ENCODE measurements around the gene SEMA4B. TPM values are rescaled to one million over a fixed set of nuclear protein-coding genes. Genes with fewer than 3 reads are reported as not detected.
"Not testable (repeated sequence)": the region's sequence is repeated elsewhere in the genome, so short reads cannot be mapped to it uniquely, and the experiment has no call there.

Gene SEMA4B
- total and polyA plus RNA-seq, 7 experiments from 2014 or later: 5.6 to 31.0 (median 19.4) TPM

GRCh38 chr15:90159213-90159612, 41.9 kb upstream of the SEMA4B start:
- intact Hi-C loops (cut with micrococcal nuclease): no loop called here
- Mint-ChIP-seq H3K4me1 (peaks cover 0 to 24% (median 8%) of the 10 kb centered on the region in 7 donors), H3K36me3 (no peaks in the 10 kb centered on the region), H3K9me3 (no peaks in the 10 kb centered on the region), H3K27ac (no peak overlapping the region), H3K4me3 (no peak overlapping the region), H3K27me3 (peaks cover 0 to 5% (median 0%) of the 10 kb centered on the region in 5 donors)
- H3K4me1 ChIP-seq (ENCODE audit: control insufficient read depth in 2 of 2, insufficient read depth in 2 of 2, low read length in 2 of 2): peaks cover 0 to 4% of the 10 kb centered on the region in 2 donors
- no peaks in the 10 kb centered on the region for H3K9me3 ChIP-seq (ENCODE audit: control insufficient read depth in 2 of 3, low read length in 3 of 3)
- no peak overlapping the region for H3K27ac ChIP-seq (ENCODE audit: low read depth, low read length)
- DNase-seq: no peak
- no peak overlapping the region for H3K4me3 ChIP-seq (ENCODE audit: low read length)
- no peaks in the 10 kb centered on the region for H3K36me3 ChIP-seq (ENCODE audit: control insufficient read depth in 2 of 3, insufficient read depth in 3 of 3, low read length in 3 of 3)
- no peak for ATAC-seq
- ChIA-PET CTCF (interaction anchor here (1.0 to 1.4 kb wide), 3 partner anchors 63 to 112 kb away, joined by 3 to 4 read pairs (median 3); no protein-coding TSS in a partner anchor), POLR2A (interaction anchor here (0.7 kb wide), 1 partner anchor 56 kb away, joined by 3 read pairs; no protein-coding TSS in a partner anchor)
- H3K27me3 ChIP-seq (ENCODE audit: control insufficient read depth in 2 of 2, insufficient read depth in 2 of 2, low read length in 2 of 2): no peaks in the 10 kb centered on the region

DNA sequence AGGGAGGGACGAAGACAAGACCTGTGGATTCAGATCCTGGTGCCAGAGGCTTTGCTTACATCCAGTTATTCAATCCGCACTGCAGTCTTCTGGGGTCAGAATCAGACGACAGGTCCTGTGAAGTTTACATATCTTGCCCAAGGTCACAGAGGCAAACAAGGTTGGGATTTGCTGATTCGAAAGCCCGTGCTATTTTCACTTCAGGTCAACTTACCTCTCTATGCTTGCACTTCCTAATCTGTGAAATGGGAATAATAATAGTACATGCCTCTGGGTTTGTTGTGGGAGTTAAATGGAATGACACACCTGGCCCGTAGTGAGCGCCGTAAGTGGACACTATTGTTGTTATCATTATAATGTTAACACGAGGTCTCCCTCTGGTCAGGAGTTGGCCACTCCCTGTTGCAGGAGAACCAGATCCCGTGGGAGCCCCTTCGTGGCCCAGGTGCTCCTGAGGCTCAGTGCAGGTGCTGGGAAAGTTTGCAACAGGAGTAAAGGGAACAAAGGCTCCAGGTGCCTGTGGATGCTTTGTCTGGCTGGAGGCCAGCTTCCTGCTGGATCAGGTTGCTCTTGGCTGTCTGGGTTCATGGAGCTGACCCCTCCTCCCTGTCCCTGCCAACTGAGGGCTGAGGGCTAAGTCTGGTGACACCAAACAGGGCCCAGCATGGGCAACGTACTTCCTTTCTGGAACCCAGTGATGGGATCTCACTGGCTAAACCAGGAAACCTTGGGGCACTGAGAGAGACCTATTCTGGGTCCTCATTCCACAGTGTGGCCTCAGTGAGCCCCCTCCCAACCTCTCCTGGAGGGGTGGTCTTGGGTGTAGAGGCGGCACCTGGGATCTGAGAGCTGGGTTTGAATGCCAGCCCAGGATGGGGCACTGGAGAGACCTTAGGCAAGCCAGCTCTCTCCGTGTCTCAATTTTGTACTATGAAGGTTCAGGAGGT, 40.1 kb upstream of the SEMA4B start:
- intact Hi-C loops (cut with micrococcal nuclease): no loop called here
- Mint-ChIP-seq H3K27ac (no peak overlapping the region), H3K4me1 (peaks cover 0 to 34% (median 8%) of the 10 kb centered on the region in 7 donors), H3K27me3 (peaks cover 0 to 5% (median 0%) of the 10 kb centered on the region in 5 donors), H3K36me3 (no peaks in the 10 kb centered on the region), H3K4me3 (no peak overlapping the region), H3K9me3 (no peaks in the 10 kb centered on the region)
- Histone ChIP-seq H3K27ac (ENCODE audit: low read depth, low read length) (no peak overlapping the region), H3K4me3 (ENCODE audit: low read length) (no peak overlapping the region), H3K4me1 (ENCODE audit: control insufficient read depth in 2 of 2, insufficient read depth in 2 of 2, low read length in 2 of 2) (peaks cover 0 to 4% of the 10 kb centered on the region in 2 donors), H3K27me3 (ENCODE audit: control insufficient read depth in 2 of 2, insufficient read depth in 2 of 2, low read length in 2 of 2) (no peaks in the 10 kb centered on the region), H3K36me3 (ENCODE audit: control insufficient read depth in 2 of 3, insufficient read depth in 3 of 3, low read length in 3 of 3) (no peaks in the 10 kb centered on the region), H3K9me3 (ENCODE audit: control insufficient read depth in 2 of 3, low read length in 3 of 3) (no peaks in the 10 kb centered on the region)
- POLR2A ChIA-PET: interaction anchor here (0.5 kb wide), 1 partner anchor 85 kb away, joined by 3 read pairs; no protein-coding TSS in a partner anchor
- DNase-seq (no peak), ATAC-seq (no peak)
- CTCF ChIA-PET: interaction anchor here (0.7 to 1.5 kb wide), 5 partner anchors 10 to 142 kb away, joined by 3 to 4 read pairs (median 3); no protein-coding TSS in a partner anchor

- no peak for ATAC-seq
- no peaks in the 10 kb centered on the region for H3K9me3 ChIP-seq (ENCODE audit: control insufficient read depth in 2 of 3, low read length in 3 of 3)
- Mint-ChIP-seq H3K36me3 (no peaks in the 10 kb centered on the region), H3K9me3 (no peaks in the 10 kb centered on the region), H3K27me3 (peaks cover 0 to 5% (median 0%) of the 10 kb centered on the region in 5 donors), H3K4me1 (peaks cover 0 to 35% (median 8%) of the 10 kb centered on the region in 7 donors), H3K4me3 (no peak overlapping the region), H3K27ac (no peak overlapping the region)
- intact Hi-C loops (cut with micrococcal nuclease): no loop called here
- CTCF ChIA-PET: interaction anchor here (1.0 to 1.5 kb wide), 3 partner anchors 11 to 141 kb away, joined by 3 to 4 read pairs (median 3); no protein-coding TSS in a partner anchor
- H3K4me3 ChIP-seq (ENCODE audit: low read length): no peak overlapping the region
- no peak for DNase-seq
- no peak overlapping the region for H3K27ac ChIP-seq (ENCODE audit: low read depth, low read length)
- no peaks in the 10 kb centered on the region for H3K27me3 ChIP-seq (ENCODE audit: control insufficient read depth in 2 of 2, insufficient read depth in 2 of 2, low read length in 2 of 2)
- POLR2A ChIA-PET: no interaction called here
- no peaks in the 10 kb centered on the region for H3K36me3 ChIP-seq (ENCODE audit: control insufficient read depth in 2 of 3, insufficient read depth in 3 of 3, low read length in 3 of 3)
- H3K4me1 ChIP-seq (ENCODE audit: control insufficient read depth in 2 of 2, insufficient read depth in 2 of 2, low read length in 2 of 2): peaks cover 0 to 4% of the 10 kb centered on the region in 2 donors
Measured at GRCh38 chr15:90161950-90162361, 39.2 kb upstream of the SEMA4B start.

GRCh38 chr15:90162956-90163355, 38.2 kb upstream of the SEMA4B start:
- H3K36me3 ChIP-seq (ENCODE audit: control insufficient read depth in 2 of 3, insufficient read depth in 3 of 3, low read length in 3 of 3): no peaks in the 10 kb centered on the region
- no peaks in the 10 kb centered on the region for H3K9me3 Mint-ChIP-seq
- no peak for ATAC-seq
- H3K4me3 Mint-ChIP-seq: no peak overlapping the region
- CTCF ChIA-PET: interaction anchor here (0.6 kb wide), 1 partner anchor 59 kb away, joined by 3 read pairs; no protein-coding TSS in a partner anchor
- no peaks in the 10 kb centered on the region for H3K9me3 ChIP-seq (ENCODE audit: control insufficient read depth in 2 of 3, low read length in 3 of 3)
- H3K27ac ChIP-seq (ENCODE audit: low read depth, low read length): no peak overlapping the region
- no peak for DNase-seq
- H3K4me1 Mint-ChIP-seq: peaks cover 0 to 30% (median 4%) of the 10 kb centered on the region in 7 donors
- H3K27me3 Mint-ChIP-seq: peaks cover 0 to 5% (median 0%) of the 10 kb centered on the region in 5 donors
- no peak overlapping the region for H3K27ac Mint-ChIP-seq
- peaks cover 0 to 3% (median 0%) of the 10 kb centered on the region in 5 donors for H3K36me3 Mint-ChIP-seq
- POLR2A ChIA-PET: no interaction called here
- peaks cover 0 to 3% of the 10 kb centered on the region in 2 donors for H3K4me1 ChIP-seq (ENCODE audit: control insufficient read depth in 2 of 2, insufficient read depth in 2 of 2, low read length in 2 of 2)
- H3K4me3 ChIP-seq (ENCODE audit: low read length): no peak overlapping the region
- intact Hi-C loops (cut with micrococcal nuclease): no loop called here
- no peaks in the 10 kb centered on the region for H3K27me3 ChIP-seq (ENCODE audit: control insufficient read depth in 2 of 2, insufficient read depth in 2 of 2, low read length in 2 of 2)

DNA sequence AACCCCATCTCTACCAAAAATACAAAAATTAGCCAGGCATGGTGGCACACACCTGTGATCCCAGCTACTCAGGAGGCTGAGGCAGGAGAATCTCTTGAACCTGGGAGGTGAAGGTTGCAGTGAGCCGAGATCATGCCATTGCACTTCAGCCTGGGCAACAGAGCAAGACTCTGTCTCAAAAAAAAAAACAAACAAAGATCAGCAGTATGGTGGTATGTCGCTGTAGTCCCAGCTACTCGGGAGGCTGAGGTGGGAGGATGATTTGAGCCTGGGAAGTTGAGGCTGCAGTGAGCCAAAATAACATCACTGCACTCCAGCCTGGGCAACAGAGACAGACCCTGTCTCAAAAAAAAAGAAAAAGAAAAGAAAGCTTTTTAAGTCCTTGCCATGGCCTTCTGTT, 36.9 kb upstream of the SEMA4B start:
- POLR2A ChIA-PET: interaction anchor here (0.6 kb wide), 1 partner anchor 108 kb away, joined by 3 read pairs; no protein-coding TSS in a partner anchor
- intact Hi-C loops (cut with micrococcal nuclease); CTCF ChIA-PET: not testable (repeated sequence)

DNA sequence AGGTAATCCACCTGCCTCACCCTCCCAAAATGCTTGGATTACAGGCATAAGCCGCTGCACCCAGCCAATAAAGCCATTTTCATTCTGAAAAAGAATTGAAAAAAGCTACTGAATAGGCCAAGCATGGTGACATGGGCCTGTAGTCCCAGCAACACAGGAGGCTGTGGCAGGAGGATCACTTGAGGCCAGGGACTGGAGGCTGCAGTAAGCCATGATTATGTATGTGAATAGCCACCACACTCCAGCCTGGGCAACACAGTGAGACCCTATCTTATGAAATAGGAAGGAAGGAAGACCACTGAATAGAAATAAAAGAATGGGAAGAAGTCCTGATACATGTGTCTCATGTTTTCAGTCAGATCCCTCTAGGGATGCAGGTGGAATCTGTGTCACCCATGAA, 36.0 kb upstream of the SEMA4B start:
- Histone ChIP-seq H3K36me3 (ENCODE audit: control insufficient read depth in 2 of 3, insufficient read depth in 3 of 3, low read length in 3 of 3) (no peaks in the 10 kb centered on the region), H3K27me3 (ENCODE audit: control insufficient read depth in 2 of 2, insufficient read depth in 2 of 2, low read length in 2 of 2) (no peaks in the 10 kb centered on the region), H3K4me1 (ENCODE audit: control insufficient read depth in 2 of 2, insufficient read depth in 2 of 2, low read length in 2 of 2) (no peaks in the 10 kb centered on the region), H3K4me3 (ENCODE audit: low read length) (no peak overlapping the region), H3K27ac (ENCODE audit: low read depth, low read length) (no peak overlapping the region), H3K9me3 (ENCODE audit: control insufficient read depth in 2 of 3, low read length in 3 of 3) (no peaks in the 10 kb centered on the region)
- ChIA-PET POLR2A (no interaction called here), CTCF (interaction anchor here (0.6 kb wide), 1 partner anchor 318 kb away, joined by 3 read pairs; no protein-coding TSS in a partner anchor)
- Mint-ChIP-seq H3K27ac (peak overlapping the region in 1 of 9 donors; percentile 18), H3K4me3 (no peak overlapping the region), H3K9me3 (no peaks in the 10 kb centered on the region), H3K27me3 (peaks cover 0 to 5% (median 0%) of the 10 kb centered on the region in 5 donors), H3K36me3 (peaks cover 0 to 5% (median 0%) of the 10 kb centered on the region in 5 donors), H3K4me1 (peaks cover 0 to 24% (median 4%) of the 10 kb centered on the region in 7 donors)
- intact Hi-C loops (cut with micrococcal nuclease): no loop called here
- DNase-seq: no peak
- no peak for ATAC-seq

More for the DNA sequence above, 36.9 kb upstream of the SEMA4B start:
- H3K36me3 Mint-ChIP-seq; ATAC-seq; H3K27ac ChIP-seq (ENCODE audit: low read depth, low read length); H3K4me1 ChIP-seq (ENCODE audit: control insufficient read depth in 2 of 2, insufficient read depth in 2 of 2, low read length in 2 of 2); H3K27me3 ChIP-seq (ENCODE audit: control insufficient read depth in 2 of 2, insufficient read depth in 2 of 2, low read length in 2 of 2); H3K4me3 ChIP-seq (ENCODE audit: low read length); H3K36me3 ChIP-seq (ENCODE audit: control insufficient read depth in 2 of 3, insufficient read depth in 3 of 3, low read length in 3 of 3); H3K4me3 Mint-ChIP-seq; H3K9me3 Mint-ChIP-seq; H3K27ac Mint-ChIP-seq; H3K9me3 ChIP-seq (ENCODE audit: control insufficient read depth in 2 of 3, low read length in 3 of 3); DNase-seq; H3K27me3 Mint-ChIP-seq: not testable (repeated sequence)
- peaks cover 0 to 25% (median 4%) of the 10 kb centered on the region in 7 donors for H3K4me1 Mint-ChIP-seq
